H1 (cell line): ENCODE measurements around the gene S100PBP. TPM values are rescaled to one million over a fixed set of nuclear protein-coding genes. Genes with fewer than 3 reads are reported as not detected.

Experiments
- CHD2 ChIP-seq: IDR thresholded peaks from 2 replicates; pipeline ENCODE4 v1.6.1; 2012; ENCODE audit warnings: low read length, improper control_type of control experiment
- KDM1A ChIP-seq: fragments of 200-600, 300-600 bp; sonication (generic); IDR thresholded peaks from 2 replicates; pipeline ENCODE4 v1.7.1; 2016; ENCODE audit warnings: mild to moderate bottlenecking, low read length, borderline replicate concordance
- RFX5 ChIP-seq: IDR thresholded peaks from 2 replicates; pipeline ENCODE4 v1.6.1; 2011; ENCODE audit warnings: low read depth, low read length, improper control_type of control experiment, borderline replicate concordance
- TAF1 ChIP-seq: IDR thresholded peaks from 2 replicates; pipeline ENCODE4 v1.6.1; 2011; ENCODE audit warnings: mild to moderate bottlenecking, low read depth, low read length
- YY1 ChIP-seq: IDR thresholded peaks from 2 replicates; pipeline ENCODE4 v1.6.1; 2011; ENCODE audit warnings: low read depth, mild to moderate bottlenecking, low read length
- polyA plus RNA-seq, 7 experiments: library from polyadenylated mRNA; depleted of rRNA in 3 of 7; stranded (reverse) in 5 of 7; unstranded in 2 of 7; fragments of >200 nt in 5 of 7; fragments of 200-250 nt in 2 of 7; gene quantifications; 1 replicate in 5 of 7; 2 replicates in 1 of 7; 4 replicates in 1 of 7; pipeline versions ENCODE4 v1.2.1 to v1.2.3, GENCODE V29; 2011 to 2013; ENCODE audit warnings: missing spikeins in 2 of 7, mixed read lengths in 2 of 7
- total RNA-seq: library from RNA; stranded (reverse); fragmentation: NEBNext Ultra II Directional; extraction: Animal tissue kit (Norgen Biotek cat#: 25700); gene quantifications from 2 replicates; pipeline ENCODE4 v1.2.1, GENCODE V29; 2021
- TF ChIP-seq, protein P1 (sequence below): IDR thresholded peaks from 2 replicates; pipeline ENCODE4 v1.6.1; 2011; ENCODE audit warnings: low read length, improper control_type of control experiment

Gene S100PBP
- total and polyA plus RNA-seq, 2 of the 8 experiments (the other 6 are each of a cell fraction or from before 2014, with no cell fraction given) = 43.8 to 68.3 TPM

DNA sequence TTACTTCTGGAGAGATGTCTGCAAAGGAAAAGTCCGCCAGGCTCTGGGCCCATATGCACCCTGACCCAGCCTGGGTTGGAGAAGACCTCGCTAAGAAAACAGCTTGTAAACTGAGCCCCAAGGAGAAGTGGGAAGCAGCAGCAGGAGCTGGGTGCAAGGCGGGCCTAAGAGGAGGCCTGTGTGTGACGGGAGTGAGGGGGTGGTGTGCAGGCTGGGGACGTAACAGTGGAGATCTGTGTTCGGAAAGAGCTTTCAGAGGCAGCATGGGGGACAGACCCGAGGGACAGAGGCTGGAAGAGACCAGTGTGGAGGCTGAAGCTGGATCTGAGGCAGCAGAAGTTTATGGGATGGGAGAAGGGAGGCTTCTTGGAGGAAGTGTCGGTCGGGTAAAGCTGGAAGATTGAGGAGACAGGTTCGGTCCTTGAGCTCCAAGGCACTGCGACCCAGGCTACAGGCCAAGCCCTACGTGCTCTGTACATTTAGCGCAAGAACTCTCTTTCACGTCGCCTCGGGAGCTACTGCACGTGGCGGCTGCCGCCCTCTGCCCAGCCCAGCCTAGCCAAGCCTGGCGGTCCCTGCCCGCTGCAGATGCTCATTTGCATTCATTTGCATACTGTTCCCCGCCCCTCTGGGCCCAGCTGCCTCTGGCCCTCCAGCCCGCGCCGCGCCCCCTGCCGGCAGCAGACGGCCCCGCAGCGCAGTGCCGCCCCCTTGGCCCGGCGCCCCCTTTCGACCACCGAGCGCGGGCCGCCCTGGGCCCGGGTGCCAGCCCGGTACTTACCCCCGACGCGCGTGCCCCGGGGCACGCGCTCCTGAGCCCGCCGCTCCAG, 75.1 kb downstream of the S100PBP start (continued):
- TF ChIP-seq YY1 (peak; percentile 25; the same call in 1 of the 2 replicates), TAF1 (peak; percentile 14; the same call in 1 of the 2 replicates), RFX5 (no peak), KDM1A (no peak), CHD2 (no peak)
- TF ChIP-seq, protein P1, sequence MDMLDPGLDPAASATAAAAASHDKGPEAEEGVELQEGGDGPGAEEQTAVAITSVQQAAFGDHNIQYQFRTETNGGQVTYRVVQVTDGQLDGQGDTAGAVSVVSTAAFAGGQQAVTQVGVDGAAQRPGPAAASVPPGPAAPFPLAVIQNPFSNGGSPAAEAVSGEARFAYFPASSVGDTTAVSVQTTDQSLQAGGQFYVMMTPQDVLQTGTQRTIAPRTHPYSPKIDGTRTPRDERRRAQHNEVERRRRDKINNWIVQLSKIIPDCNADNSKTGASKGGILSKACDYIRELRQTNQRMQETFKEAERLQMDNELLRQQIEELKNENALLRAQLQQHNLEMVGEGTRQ = no peak
